ENCODE data around the gene NCOR2.

- TF ChIP-seq EZH2 (IDR thresholded peaks at IDR 0.05; ENCODE audit: low read length) (no peak), CTCF (optimal IDR thresholded peaks at IDR 0.05 in 1 of 3, IDR thresholded peaks at IDR 0.05 in 1 of 3, conservative IDR thresholded peaks at IDR 0.05 in 1 of 3; ENCODE audit: extremely low read depth in 1 of 3, insufficient read depth in 2 of 3, low read length in 3 of 3) (no peak)
Observed at GRCh38 chr12:124547626-124548025, 19.8 kb downstream of the NCOR2 start.

All from keratinocyte (primary cell).